SK-N-SH treated with all-trans-retinoic acid at 6 μM for 48 hours (cell line): Measurements from ENCODE around the gene ITIH4.

ENCODE experiments used
- ATAC-seq: fragments of 200-7000 bp; cut with Tn5 transposase; 3 replicates; pipeline ENCODE4 v1.9.1; 2020; ENCODE audit warnings: mild to moderate bottlenecking, moderate library complexity
- ARNTL ChIP-seq: fragments of 450-650 bp; formaldehyde crosslinking; IDR thresholded peaks from 2 replicates; pipeline ENCODE4 v1.5.0; 2020; ENCODE audit warnings: low read depth, mild to moderate bottlenecking, moderate library complexity, borderline replicate concordance
- CREB5 ChIP-seq: fragments of 250-450 bp; sonication (Bioruptor Pico); IDR thresholded peaks from 2 replicates; pipeline ENCODE4 v1.5.1; 2020; ENCODE audit warnings: low read depth, mild to moderate bottlenecking, moderate library complexity
- CSDC2 ChIP-seq: fragments of 250-450 bp; sonication (Bioruptor Pico); IDR thresholded peaks from 2 replicates; pipeline ENCODE4 v1.5.0; 2020; ENCODE audit warnings: mild to moderate bottlenecking, moderate library complexity
- CSRNP3 ChIP-seq: fragments of 250-450 bp; sonication (Bioruptor Pico); IDR thresholded peaks from 2 replicates; pipeline ENCODE4 v1.5.1; 2021; ENCODE audit warnings: mild to moderate bottlenecking, moderate library complexity
- ESRRG ChIP-seq: fragments of 250-450 bp; sonication (Bioruptor Pico); IDR thresholded peaks from 2 replicates; pipeline ENCODE4 v1.6.1; 2021; ENCODE audit warnings: mild to moderate bottlenecking
- GLIS3 ChIP-seq: fragments of 250-450 bp; sonication (Bioruptor Pico); IDR thresholded peaks from 2 replicates; pipeline ENCODE4 v1.5.0; 2020; ENCODE audit warnings: mild to moderate bottlenecking, moderate library complexity
- ISL1 ChIP-seq: fragments of 250-450 bp; sonication (Bioruptor Pico); IDR thresholded peaks from 2 replicates; pipeline ENCODE4 v2.1.2; 2022; ENCODE audit warnings: mild to moderate bottlenecking, moderate library complexity
- OSR1 ChIP-seq: fragments of 250-450 bp; sonication (Bioruptor Pico); IDR thresholded peaks from 2 replicates; pipeline ENCODE4 v1.8.0; 2022; ENCODE audit warnings: moderate library complexity, mild to moderate bottlenecking, inconsistent platforms
- PATZ1 ChIP-seq: fragments of 250-450 bp; sonication (Bioruptor Pico); IDR thresholded peaks from 2 replicates; pipeline ENCODE4 v1.8.0; 2020; ENCODE audit warnings: mild to moderate bottlenecking, moderate library complexity, borderline replicate concordance
- POU6F1 ChIP-seq: fragments of 250-450 bp; sonication (Bioruptor Pico); IDR thresholded peaks from 2 replicates; pipeline ENCODE4 v1.8.0; 2021; ENCODE audit warnings: low read depth, mild to moderate bottlenecking, moderate library complexity, borderline replicate concordance
- PPARA ChIP-seq: fragments of 250-450 bp; sonication (Bioruptor Pico); IDR thresholded peaks from 2 replicates; pipeline ENCODE4 v1.5.0; 2020; ENCODE audit warnings: mild to moderate bottlenecking, borderline replicate concordance
- RARB ChIP-seq: fragments of 250-450 bp; sonication (Bioruptor Pico); IDR thresholded peaks from 2 replicates; pipeline ENCODE4 v1.8.0; 2021; ENCODE audit warnings: mild to moderate bottlenecking, moderate library complexity
- TCF4 ChIP-seq: fragments of 250-450 bp; sonication (Bioruptor Pico); IDR thresholded peaks from 2 replicates; pipeline ENCODE4 v1.8.0; 2021; ENCODE audit warnings: mild to moderate bottlenecking, moderate library complexity, borderline replicate concordance
- TOX ChIP-seq: fragments of 250-450 bp; sonication (Bioruptor Pico); IDR thresholded peaks from 2 replicates; pipeline ENCODE4 v1.8.0; 2021; ENCODE audit warnings: mild to moderate bottlenecking, moderate library complexity, borderline replicate concordance
- TSHZ2 ChIP-seq: fragments of 250-450 bp; sonication (Bioruptor Pico); IDR thresholded peaks from 2 replicates; pipeline ENCODE4 v1.5.0; 2020; ENCODE audit warnings: mild to moderate bottlenecking, moderate library complexity
- ZC3H10 ChIP-seq: fragments of 250-450 bp; sonication (Bioruptor Pico); IDR thresholded peaks from 2 replicates; pipeline ENCODE4 v1.5.1; 2021; ENCODE audit warnings: mild to moderate bottlenecking, moderate library complexity
- ZFP3 ChIP-seq: fragments of 250-450 bp; sonication (Bioruptor Pico); IDR thresholded peaks from 2 replicates; pipeline ENCODE4 v1.5.0; 2020; ENCODE audit warnings: mild to moderate bottlenecking, moderate library complexity
- ZFP30 ChIP-seq: fragments of 450-650 bp; formaldehyde crosslinking; IDR thresholded peaks from 2 replicates; pipeline ENCODE4 v1.5.0; 2022; ENCODE audit warnings: mild to moderate bottlenecking, moderate library complexity
- ZNF565 ChIP-seq: fragments of 450-650 bp; formaldehyde crosslinking; conservative IDR thresholded peaks from 2 replicates; pipeline ENCODE4 v1.5.0; 2020; ENCODE audit warnings: low read depth, mild to moderate bottlenecking, moderate library complexity
- ZNF70 ChIP-seq: fragments of 450-650 bp; formaldehyde crosslinking; IDR thresholded peaks from 2 replicates; pipeline ENCODE4 v1.5.0; 2020; ENCODE audit warnings: mild to moderate bottlenecking, moderate library complexity
- ZNF8 ChIP-seq: fragments of 450-650 bp; formaldehyde crosslinking; IDR thresholded peaks from 2 replicates; pipeline ENCODE4 v1.5.0; 2020; ENCODE audit warnings: mild to moderate bottlenecking, moderate library complexity

The ITIH4 gene

GRCh38 chr3:52830535-52831258 lies at the start of gene ITIH4:
TSS of gene ITIH4 (minus strand) at chr3:52830672. CDS start at chr3:52830642, 30 bp downstream.
- no peak for TF ChIP-seq ZNF70 (CRISPR knock-in tag)
- no peak for TF ChIP-seq OSR1
- TF ChIP-seq GLIS3 (CRISPR knock-in tag): no peak
- no peak for TF ChIP-seq ISL1 (CRISPR knock-in tag)
- no peak for TF ChIP-seq CSRNP3 (CRISPR knock-in tag)
- no peak for TF ChIP-seq POU6F1
- no peak for TF ChIP-seq ARNTL (CRISPR knock-in tag)
- no peak for TF ChIP-seq CSDC2 (CRISPR knock-in tag)
- no peak for TF ChIP-seq ZC3H10 (CRISPR knock-in tag)
- no peak for TF ChIP-seq ZNF565
- no peak for TF ChIP-seq ZFP30
- no peak for TF ChIP-seq ZNF8 (CRISPR knock-in tag)
- TF ChIP-seq RARB (CRISPR knock-in tag): no peak
- TF ChIP-seq PATZ1: no peak
- no peak for TF ChIP-seq PPARA
- TF ChIP-seq ESRRG: no peak
- no peak for TF ChIP-seq ZFP3 (CRISPR knock-in tag)
- no peak for TF ChIP-seq TOX (CRISPR knock-in tag)
- TF ChIP-seq TCF4: no peak
- no peak for TF ChIP-seq TSHZ2
- ATAC-seq: no peak

GRCh38 chr3:52880047-52880446 lies 49.6 kb upstream of the ITIH4 start:
- no peak for ATAC-seq
- no peak for TF ChIP-seq TSHZ2
- no peak for TF ChIP-seq RARB (CRISPR knock-in tag)
- no peak for TF ChIP-seq ZFP30
- TF ChIP-seq CREB5 (CRISPR knock-in tag): no peak
- no peak for TF ChIP-seq POU6F1
- no peak for TF ChIP-seq PATZ1
- no peak for TF ChIP-seq TCF4
- TF ChIP-seq CSDC2 (CRISPR knock-in tag): no peak
- no peak for TF ChIP-seq ZNF565
